PC-9 (cell line): ENCODE data around the gene USP3. TPM values are rescaled to one million over a fixed set of nuclear protein-coding genes. Genes with fewer than 3 reads are reported as not detected.

Source experiments
- BruUV-seq: library from RNA; stranded (reverse); fragments of 400-500 nt; replicated peaks from 2 replicates; lab custom pipeline; 2021; lab: Mats Ljungman, UMichigan
- CTCF ChIA-PET: fragments of 300-600 bp; sonication (Branson Sonifier 250); formaldehyde crosslinking; loops from one replicate; lab custom pipeline; 2022; ENCODE audit warnings: antibody characterized with exemption; lab: Charles Lee
- POLR2A ChIA-PET: fragments of 300-600 bp; sonication (Branson Sonifier 250); formaldehyde crosslinking; loops from one replicate; lab custom pipeline; 2022; ENCODE audit warnings: antibody characterized with exemption; ENCODE audit not compliant: unreplicated experiment; lab: Charles Lee
- DNase-seq, 2 experiments: peaks; one replicate each; pipeline versions ENCODE4 v3.0.0 to v3.0.0-alpha.2; 2015 to 2022; ENCODE audit warnings: mixed read lengths in 1 of 2
- H2AFZ ChIP-seq: fragments of 200-600 bp; sonication (generic); 2 replicates; pipeline ENCODE4 v1.8.1; 2017; ENCODE audit warnings: antibody characterized with exemption
- H3F3A ChIP-seq: fragments of 200-600 bp; sonication (generic); 2 replicates; pipeline ENCODE4 v1.8.1; 2017; ENCODE audit warnings: antibody characterized with exemption, mild to moderate bottlenecking, low read depth; ENCODE audit not compliant: insufficient read depth
- H3K27ac ChIP-seq: fragments of 200-600 bp; sonication (generic); 2 replicates; pipeline ENCODE4 v1.6.1; 2016; ENCODE audit warnings: mixed run types
- H3K27me3 ChIP-seq: fragments of 200-600 bp; sonication (generic); 2 replicates; pipeline ENCODE4 v1.6.1; 2016; ENCODE audit warnings: low read depth, mixed run types; ENCODE audit not compliant: insufficient read depth
- H3K36me3 ChIP-seq: fragments of 200-600 bp; sonication (generic); 2 replicates; pipeline ENCODE4 v1.6.1; 2016; ENCODE audit warnings: low read depth, mixed run types
- H3K4me1 ChIP-seq: fragments of 200-600 bp; sonication (generic); replicated peaks from 2 replicates; pipeline ENCODE4 v1.6.1; 2016; ENCODE audit warnings: mixed run types; ENCODE audit not compliant: insufficient read depth
- H3K4me2 ChIP-seq: fragments of 200-600 bp; sonication (generic); 2 replicates; pipeline ENCODE4 v1.6.1; 2017; ENCODE audit warnings: mixed run types
- H3K4me3 ChIP-seq: fragments of 200-600 bp; sonication (generic); 2 replicates; pipeline ENCODE4 v1.6.1; 2016; ENCODE audit warnings: mixed run types
- H3K79me2 ChIP-seq: fragments of 200-600 bp; sonication (generic); 2 replicates; pipeline ENCODE4 v1.6.1; 2017; ENCODE audit warnings: low read depth, mixed run types
- H3K9me2 ChIP-seq: fragments of 200-600 bp; sonication (generic); 2 replicates; pipeline ENCODE4 v1.8.1; 2017; ENCODE audit warnings: mild to moderate bottlenecking; ENCODE audit not compliant: insufficient read depth
- H3K9me3 ChIP-seq: fragments of 200-600 bp; sonication (generic); 2 replicates; pipeline ENCODE4 v1.8.1; 2016; ENCODE audit warnings: low read depth; ENCODE audit not compliant: insufficient read depth
- H4K20me1 ChIP-seq: fragments of 200-600 bp; sonication (generic); 2 replicates; pipeline ENCODE4 v1.8.1; 2017; ENCODE audit not compliant: insufficient read depth
- CTCF ChIP-seq: fragments of 200-600 bp; sonication (generic); conservative IDR thresholded peaks from 2 replicates; pipeline ENCODE4 v1.6.1; 2017; ENCODE audit warnings: mixed run types, antibody characterized with exemption, mild to moderate bottlenecking, moderate library complexity
- EZH2 ChIP-seq: fragments of 200-600 bp; sonication (generic); IDR thresholded peaks from 2 replicates; pipeline ENCODE4 v1.8.0; 2017; ENCODE audit warnings: antibody characterized with exemption, low read depth
- intact Hi-C: fragments of 100-400 bp; cut with micrococcal nuclease; formaldehyde crosslinking; loops from one replicate; pipeline ENCODE4 v1.10.0; 2022; ENCODE audit not compliant: unreplicated experiment
- total RNA-seq: library from RNA; stranded (reverse); gene quantifications from 2 replicates; pipeline ENCODE4 v1.2.3, GENCODE V29; 2021

USP3 gene
- total RNA-seq, 1 experiment from 2014 or later = 57.5 TPM

- no peak overlapping the region for H3K4me3 ChIP-seq
- DNase-seq = no peak
- no peaks in the 10 kb centered on the region for H3K9me3 ChIP-seq
- ChIA-PET CTCF (interaction anchor here (0.6 kb wide), 1 partner anchor 786 kb away, joined by 3 read pairs; no protein-coding TSS in a partner anchor), POLR2A (no interaction called here)
- H3K9me2 ChIP-seq = no peaks in the 10 kb centered on the region
- no peaks in the 10 kb centered on the region for H4K20me1 ChIP-seq
- H3K4me1 ChIP-seq = no peaks in the 10 kb centered on the region
- TF ChIP-seq CTCF (no peak), EZH2 (no peak)
- no peaks in the 10 kb centered on the region for H3K79me2 ChIP-seq
- no peak overlapping the region for H2AFZ ChIP-seq
- H3K36me3 ChIP-seq = no peaks in the 10 kb centered on the region
- no peak overlapping the region for H3K27ac ChIP-seq
- no peak overlapping the region for H3K4me2 ChIP-seq
- BruUV-seq = no TSS peak
- no peaks in the 10 kb centered on the region for H3K27me3 ChIP-seq
- intact Hi-C loops = no loop called here
- H3F3A ChIP-seq = no peaks in the 10 kb centered on the region
These were observed 119.0 kb downstream of the USP3 start for GRCh38 chr15:63623232-63623969.

GRCh38 chr15:63626955-63627354 lies 122.6 kb downstream of the USP3 start:
- POLR2A ChIA-PET = interaction anchor here (0.7 kb wide), 2 partner anchors 319 to 484 kb away, joined by 7 to 15 read pairs; no protein-coding TSS in a partner anchor
- BruUV-seq = no TSS peak
- CTCF ChIA-PET = interaction anchor here (0.6 kb wide), 1 partner anchor 140 kb away, joined by 4 read pairs; no protein-coding TSS in a partner anchor
- Histone ChIP-seq H3K4me1 (no peaks in the 10 kb centered on the region), H3K9me3 (no peaks in the 10 kb centered on the region), H3F3A (no peaks in the 10 kb centered on the region), H3K27ac (no peak overlapping the region), H3K79me2 (no peaks in the 10 kb centered on the region), H3K4me2 (no peak overlapping the region), H3K4me3 (no peak overlapping the region), H3K9me2 (no peaks in the 10 kb centered on the region), H3K36me3 (no peaks in the 10 kb centered on the region), H2AFZ (no peak overlapping the region), H3K27me3 (no peaks in the 10 kb centered on the region), H4K20me1 (no peaks in the 10 kb centered on the region)
- no peak for DNase-seq
- TF ChIP-seq CTCF (no peak), EZH2 (no peak)
- intact Hi-C loops = no loop called here

- no peaks in the 10 kb centered on the region for H3K36me3 ChIP-seq
- no peaks in the 10 kb centered on the region for H3K4me1 ChIP-seq
- ChIA-PET POLR2A (no interaction called here), CTCF (no interaction called here)
- intact Hi-C loops = no loop called here
- no TSS peak for BruUV-seq
- no peak overlapping the region for H3K27ac ChIP-seq
- no peaks in the 10 kb centered on the region for H3K27me3 ChIP-seq
- no peaks in the 10 kb centered on the region for H3K9me2 ChIP-seq
- no peaks in the 10 kb centered on the region for H3F3A ChIP-seq
- no peak for TF ChIP-seq EZH2
- TF ChIP-seq CTCF = no peak
- no peaks in the 10 kb centered on the region for H3K79me2 ChIP-seq
- H3K9me3 ChIP-seq = no peaks in the 10 kb centered on the region
- no peak overlapping the region for H3K4me2 ChIP-seq
- no peak overlapping the region for H2AFZ ChIP-seq
- no peaks in the 10 kb centered on the region for H4K20me1 ChIP-seq
- no peak overlapping the region for H3K4me3 ChIP-seq
- no peak for DNase-seq
These were observed 123.9 kb downstream of the USP3 start for GRCh38 chr15:63628123-63628822.
